D721Med (cell line): ENCODE measurements around the gene ASIC3.

Source experiments
- DNase-seq: peaks from one replicate; pipeline ENCODE4 v3.0.0; 2011; ENCODE audit warnings: low spot score; ENCODE audit not compliant: insufficient read length
- FAIRE-seq: peaks from 2 replicates; lab custom pipeline; 2011; peaks lifted over from hg19 to GRCh38; lab: Jason Lieb, UNC
- TF ChIP-seq, protein P1 (sequence below): IDR thresholded peaks from 2 replicates; pipeline ENCODE4 v1.5.1; 2012; ENCODE audit warnings: mild to moderate bottlenecking, control low read depth; ENCODE audit not compliant: insufficient read depth; ENCODE audit errors: missing control alignments

The ASIC3 gene

GRCh38 chr7:151076863-151077704 lies 28.8 kb downstream of the ASIC3 start:
- FAIRE-seq = no peak
- DNase-seq = no peak
- TF ChIP-seq, protein P1, sequence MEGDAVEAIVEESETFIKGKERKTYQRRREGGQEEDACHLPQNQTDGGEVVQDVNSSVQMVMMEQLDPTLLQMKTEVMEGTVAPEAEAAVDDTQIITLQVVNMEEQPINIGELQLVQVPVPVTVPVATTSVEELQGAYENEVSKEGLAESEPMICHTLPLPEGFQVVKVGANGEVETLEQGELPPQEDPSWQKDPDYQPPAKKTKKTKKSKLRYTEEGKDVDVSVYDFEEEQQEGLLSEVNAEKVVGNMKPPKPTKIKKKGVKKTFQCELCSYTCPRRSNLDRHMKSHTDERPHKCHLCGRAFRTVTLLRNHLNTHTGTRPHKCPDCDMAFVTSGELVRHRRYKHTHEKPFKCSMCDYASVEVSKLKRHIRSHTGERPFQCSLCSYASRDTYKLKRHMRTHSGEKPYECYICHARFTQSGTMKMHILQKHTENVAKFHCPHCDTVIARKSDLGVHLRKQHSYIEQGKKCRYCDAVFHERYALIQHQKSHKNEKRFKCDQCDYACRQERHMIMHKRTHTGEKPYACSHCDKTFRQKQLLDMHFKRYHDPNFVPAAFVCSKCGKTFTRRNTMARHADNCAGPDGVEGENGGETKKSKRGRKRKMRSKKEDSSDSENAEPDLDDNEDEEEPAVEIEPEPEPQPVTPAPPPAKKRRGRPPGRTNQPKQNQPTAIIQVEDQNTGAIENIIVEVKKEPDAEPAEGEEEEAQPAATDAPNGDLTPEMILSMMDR = peak; percentile 1

DNA sequence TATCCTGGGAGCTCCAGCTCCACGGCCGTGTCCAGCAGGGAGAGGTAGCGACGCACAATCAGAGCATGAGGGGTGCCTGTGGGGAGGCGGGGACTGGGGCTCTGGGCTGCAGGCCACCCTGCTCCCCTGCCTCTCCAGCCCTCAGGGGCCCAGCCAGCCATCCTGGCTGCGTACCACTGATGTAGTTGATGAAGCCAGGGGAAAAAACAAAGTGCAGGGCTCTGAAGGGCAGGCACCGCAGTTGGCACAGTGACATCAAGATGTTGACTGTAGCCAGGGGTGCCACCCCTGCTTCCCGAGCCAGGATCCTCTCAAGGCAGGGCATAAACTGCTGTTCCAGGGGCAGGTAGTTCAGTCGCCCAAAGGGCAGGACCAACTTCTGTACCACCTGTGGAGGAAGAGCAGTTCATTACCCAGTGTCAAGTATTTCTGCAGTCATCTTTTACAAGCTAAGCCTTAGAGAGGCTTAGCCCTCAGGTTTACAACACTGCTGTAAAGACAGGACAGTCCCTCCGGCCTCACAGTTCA lies 29.4 kb downstream of the ASIC3 start:
- no peak for DNase-seq
- TF ChIP-seq, protein P1 = no peak
- FAIRE-seq = no peak

DNA sequence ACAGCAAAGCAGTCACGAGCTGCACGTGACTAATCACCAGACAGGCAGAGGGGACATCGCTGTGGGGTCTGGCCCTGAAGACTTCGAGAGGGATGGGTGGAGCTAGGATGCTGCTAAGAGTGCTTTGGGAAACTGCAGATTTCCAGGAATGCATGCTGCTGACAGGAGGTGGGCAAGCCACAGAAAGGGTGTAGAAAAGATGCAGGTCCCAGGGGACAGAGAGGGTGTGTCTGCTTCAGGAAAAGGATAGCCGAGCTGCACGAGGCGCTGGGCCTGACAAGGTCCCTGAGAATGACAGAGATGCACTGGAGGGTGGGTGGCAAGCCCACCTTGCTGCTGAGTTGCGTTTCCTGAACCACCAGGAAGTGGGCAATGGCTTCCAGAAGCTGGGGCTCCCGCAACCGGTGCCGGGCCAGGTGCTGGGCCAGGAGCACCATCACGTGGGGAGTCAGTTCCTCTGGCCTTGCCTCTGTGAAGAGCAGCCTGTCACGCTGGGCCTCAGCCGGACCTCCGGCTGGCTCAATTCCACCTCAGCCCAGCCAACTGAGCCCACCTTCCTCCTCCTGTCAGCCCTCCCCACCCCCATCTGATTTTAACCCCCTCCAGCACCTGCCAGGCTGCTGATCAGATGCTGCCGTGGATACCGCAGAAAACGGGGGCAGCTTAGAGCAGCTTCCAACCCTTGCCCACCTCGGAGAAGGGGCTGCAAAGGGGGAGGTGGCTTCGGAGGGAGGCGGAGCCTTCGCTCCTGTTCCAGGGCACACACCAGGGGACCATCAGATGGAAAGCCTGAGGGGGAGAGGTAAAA lies 30.1 kb downstream of the ASIC3 start:
- TF ChIP-seq, protein P1 = no peak
- FAIRE-seq (no peak), DNase-seq (no peak)

- TF ChIP-seq, protein P1 = no peak
Observed at GRCh38 chr7:151079199-151079910, 31.0 kb downstream of the ASIC3 start.

DNA sequence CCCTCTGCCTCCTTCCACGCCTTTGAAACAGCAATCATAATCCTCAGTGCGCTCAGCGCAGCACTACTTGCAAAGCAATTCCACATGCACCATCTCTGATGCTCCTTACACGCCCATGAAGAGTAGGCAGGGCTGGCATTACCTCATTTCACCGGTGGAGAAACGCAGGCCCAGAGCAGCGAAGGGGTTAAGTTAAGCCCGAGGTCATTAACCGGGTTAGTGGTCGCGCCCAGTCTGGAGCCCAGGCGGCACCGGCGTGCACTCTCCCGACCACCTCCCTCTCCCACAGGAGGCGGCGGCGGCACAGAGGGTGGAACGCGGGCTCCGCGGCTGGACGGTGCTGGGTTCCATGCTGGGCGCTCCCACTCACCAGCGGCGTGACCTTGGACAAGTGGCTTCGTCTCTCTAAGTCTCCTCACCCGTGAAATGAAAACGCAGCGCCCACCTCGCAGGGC lies 31.8 kb downstream of the ASIC3 start:
- no peak for FAIRE-seq
- no peak for DNase-seq
- TF ChIP-seq, protein P1 = no peak

More at GRCh38 chr7:151079199-151079910, 31.0 kb downstream of the ASIC3 start:
- DNase-seq (no peak), FAIRE-seq (no peak)

- TF ChIP-seq, protein P1 = no peak
- DNase-seq (peak; percentile 94), FAIRE-seq (no peak)
Observed at GRCh38 chr7:151080522-151081169, 32.3 kb downstream of the ASIC3 start, which contains the start of gene FASTK. Gene FASTK, minus strand, starts transcription at chr7:151080809. Its CDS starts 43 bp downstream, at chr7:151080766.
